Measurements from ENCODE around the gene CACNA2D3.
A peak's percentile ranks its signal among the peaks of the same experiment; 100 is the strongest.
"Not testable (repeated sequence)": the region's sequence is repeated elsewhere in the genome, so short reads cannot be mapped to it uniquely, and the experiment has no call there.

The CACNA2D3 gene

DNA sequence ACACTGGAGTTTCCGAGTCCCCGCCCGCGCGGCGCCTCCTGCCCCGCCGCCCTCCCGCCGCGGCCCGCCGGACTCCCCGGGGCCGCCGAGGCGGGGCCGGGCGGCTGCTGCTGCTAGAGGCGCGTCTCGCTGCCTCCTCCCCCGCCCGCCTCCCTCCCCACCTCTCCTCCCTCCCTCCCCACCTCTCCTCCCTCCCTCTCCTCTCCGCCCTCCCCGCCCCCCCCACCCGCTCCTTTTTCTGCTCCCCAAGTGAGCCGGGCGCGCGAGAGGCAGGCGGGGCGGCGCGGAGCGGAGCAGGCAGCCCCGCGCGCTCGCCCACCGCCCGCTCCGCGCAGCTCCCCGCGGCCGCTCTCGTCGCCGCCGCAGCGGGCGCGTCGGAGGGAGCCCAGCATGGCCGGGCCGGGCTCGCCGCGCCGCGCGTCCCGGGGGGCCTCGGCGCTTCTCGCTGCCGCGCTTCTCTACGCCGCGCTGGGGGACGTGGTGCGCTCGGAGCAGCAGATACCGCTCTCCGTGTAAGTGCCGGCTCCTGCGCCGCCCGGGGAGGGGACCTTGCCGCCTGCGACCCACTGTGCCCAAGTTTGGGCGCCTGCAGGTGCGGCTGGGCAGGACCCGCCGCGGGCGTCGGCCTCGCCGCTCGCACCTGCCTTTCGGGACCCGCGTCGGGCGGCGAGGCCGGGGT lies at the start of gene CACNA2D3:
Gene CACNA2D3 (plus strand): TSS at position 229 of the 679 bp plus-strand sequence.
- peak; percentile 37 for DNase-seq

DNA sequence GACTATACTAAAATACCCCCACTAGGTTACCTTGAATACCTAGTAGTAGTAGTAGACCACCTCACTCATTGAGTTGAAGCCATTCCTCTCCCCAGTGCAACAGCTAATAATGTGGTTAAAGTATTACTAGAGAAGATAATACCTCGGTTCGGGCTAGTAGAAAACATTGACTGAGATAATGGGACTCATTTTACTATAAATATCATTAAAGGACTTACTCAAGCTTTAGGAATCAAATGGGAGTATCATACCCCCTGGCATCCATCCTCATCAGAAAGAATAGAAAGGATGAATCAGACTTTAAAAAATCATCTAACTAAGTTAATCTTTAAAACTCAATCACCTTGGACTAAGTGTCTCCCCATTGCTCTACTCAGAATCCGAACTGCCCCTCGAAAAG lies 49.0 kb upstream of the CACNA2D3 start:
- DNase-seq, result no peak

DNA sequence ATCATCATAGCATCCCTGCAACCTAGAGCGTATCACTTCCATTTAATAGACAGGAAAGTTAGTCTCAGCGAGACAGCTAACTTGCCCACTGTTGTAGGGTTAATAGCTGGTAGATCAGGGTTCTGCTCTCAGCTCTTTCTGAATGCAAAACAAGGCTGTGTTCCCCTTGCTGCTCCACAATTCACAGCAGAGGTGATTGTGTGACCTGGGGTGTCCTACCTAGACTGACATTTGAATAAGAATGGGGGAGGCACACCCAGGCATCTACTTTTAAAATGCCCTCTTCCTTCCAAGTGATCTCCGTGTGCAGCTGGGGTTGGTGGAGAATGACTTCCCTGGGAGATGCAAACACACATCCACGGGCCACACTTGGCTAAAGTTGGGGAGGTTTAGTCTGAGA lies 43.0 kb upstream of the CACNA2D3 start:
- DNase-seq, result no peak

DNA sequence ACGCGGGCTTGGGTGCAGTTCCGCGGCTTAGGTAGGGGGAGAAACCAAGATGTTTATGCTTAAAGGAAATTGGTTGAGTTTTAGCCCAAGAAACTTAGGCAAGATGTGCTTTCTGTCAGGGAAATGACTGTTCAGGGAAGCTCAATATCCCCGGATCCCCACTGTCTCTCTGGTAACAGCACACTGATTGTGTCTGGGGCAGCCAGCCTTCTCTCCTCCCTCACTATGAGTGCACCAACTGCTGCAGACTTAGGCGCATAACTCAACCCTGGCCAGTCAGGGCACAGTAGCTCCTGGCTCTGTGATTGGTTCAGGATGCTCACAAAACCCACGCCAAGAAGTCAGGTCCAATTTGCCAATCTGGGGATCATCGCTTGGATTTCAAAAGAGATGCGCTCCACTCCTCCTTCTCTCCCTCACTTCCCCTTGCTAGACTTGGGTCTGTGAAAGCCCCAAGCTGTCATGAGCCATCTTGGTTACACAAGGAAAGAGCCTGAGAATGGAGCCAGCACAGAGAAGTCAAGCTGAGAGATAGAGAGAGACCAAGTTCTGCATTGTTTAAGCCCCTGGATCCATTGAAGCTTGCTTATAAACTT lies 42.5 kb upstream of the CACNA2D3 start:
- no peak for DNase-seq

DNA sequence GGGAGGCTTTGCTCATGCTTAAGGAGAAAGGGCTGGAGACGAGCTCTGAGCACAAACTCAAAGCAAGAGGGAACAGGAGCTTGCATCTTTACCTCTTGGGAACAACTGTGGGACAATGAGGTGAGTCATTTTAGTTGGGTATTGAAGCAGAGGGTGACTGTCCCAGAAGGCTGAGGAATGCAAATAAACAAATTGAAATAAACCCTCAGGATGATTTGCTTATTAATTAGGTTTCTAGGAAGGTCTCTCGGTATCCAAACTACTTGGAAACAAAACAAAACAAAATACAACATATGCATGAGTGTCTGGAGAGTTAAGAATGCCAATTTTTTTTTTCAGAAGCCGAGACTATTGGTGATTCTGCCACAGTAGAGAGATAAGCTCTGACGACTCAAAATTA lies 38.4 kb upstream of the CACNA2D3 start:
- no peak for DNase-seq

DNA sequence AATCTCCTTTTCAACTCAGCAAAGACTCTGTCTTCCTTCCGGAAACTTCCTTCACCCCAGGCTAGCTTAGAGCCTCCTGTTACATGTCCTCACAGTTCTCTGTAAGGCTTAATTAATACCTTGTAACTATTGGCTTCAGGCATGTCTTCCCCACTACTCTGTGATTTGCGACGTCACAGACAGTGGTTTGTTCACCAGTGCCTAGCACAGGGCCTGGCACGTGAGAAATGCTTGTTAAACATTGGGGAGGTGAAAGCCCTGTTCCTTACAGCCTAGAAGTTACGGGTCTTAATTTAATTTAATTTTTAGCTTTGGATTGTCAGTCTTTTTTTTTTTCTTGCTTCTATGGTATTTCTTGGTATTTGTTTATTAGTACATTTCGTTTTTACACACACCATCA lies 36.4 kb upstream of the CACNA2D3 start:
- no peak for DNase-seq

DNA sequence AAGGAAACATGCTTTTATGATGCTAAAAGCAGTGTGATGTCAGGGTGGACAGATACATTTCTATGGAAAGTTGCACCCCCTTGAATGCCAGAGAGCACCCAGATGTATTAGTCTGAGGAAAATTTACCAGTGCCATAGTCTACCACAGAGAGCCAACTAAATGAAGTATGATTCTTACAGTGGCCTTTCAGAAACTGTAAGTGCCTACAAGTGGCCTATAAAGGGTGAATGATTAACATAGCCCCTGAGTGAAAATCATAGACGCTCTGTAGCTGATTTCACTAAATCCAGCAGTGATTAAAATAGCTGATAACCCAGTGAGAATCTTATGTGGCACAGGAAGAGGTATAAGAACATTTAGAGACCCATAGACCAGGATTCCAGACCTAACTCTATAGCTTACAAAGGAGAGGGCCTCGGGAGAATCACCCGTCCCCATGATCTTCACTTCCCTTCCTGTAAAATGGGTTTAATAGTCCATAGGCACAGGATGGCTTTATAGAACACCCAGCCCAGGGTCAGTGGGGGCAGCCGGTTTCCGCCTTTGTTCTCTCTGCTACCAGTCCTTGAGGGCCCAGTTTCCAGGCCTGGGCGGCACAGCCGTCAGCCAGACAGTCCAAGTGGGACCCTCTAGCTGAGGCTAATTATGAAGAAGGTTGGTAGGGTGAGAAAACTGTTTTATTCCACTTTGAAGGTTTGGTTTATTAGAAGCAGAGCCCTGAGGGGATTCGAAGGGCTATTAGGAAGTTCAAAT lies 35.5 kb upstream of the CACNA2D3 start:
- DNase-seq, result no peak

DNA sequence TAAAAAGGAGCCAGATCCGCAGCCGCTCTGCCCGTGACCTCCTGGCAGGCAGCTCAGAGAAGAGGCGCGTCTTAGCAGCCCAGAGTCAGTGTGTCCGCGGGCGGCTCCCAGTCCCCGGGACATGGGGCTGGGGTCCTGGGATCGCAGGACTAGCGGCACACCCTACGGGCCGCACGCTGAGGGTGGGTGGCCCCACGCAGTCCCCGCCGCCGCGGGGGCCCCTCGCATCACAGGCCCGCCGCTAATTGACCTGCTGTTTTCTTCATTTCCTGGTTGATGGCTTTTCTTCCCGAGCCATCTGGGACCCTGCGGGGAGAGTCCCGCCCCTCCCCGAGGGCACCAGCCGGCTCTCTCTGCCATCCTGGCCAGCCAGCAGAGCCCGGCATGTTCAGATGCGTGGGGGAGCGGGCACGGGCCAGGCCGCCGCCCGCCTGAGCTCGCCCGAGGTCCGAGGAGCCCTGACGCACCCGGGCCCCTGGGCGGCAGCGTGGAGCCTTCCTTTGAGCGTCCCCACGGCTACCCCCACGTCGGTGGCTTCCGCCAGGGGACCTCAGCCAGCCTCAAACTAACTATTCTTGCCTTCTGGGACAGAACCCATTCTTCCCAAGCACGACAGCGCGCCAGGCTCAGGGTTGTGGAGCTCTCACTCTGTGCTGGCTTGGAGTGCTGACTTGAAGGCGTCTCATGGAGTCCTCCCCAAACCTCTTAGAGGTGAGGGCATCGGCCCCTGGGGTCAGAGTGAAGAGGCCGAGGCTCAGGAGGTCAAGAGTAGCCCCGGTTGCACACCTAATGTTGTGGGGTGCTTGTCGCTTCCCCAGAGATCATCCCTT lies 34.6 kb upstream of the CACNA2D3 start:
- no peak for DNase-seq

DNA sequence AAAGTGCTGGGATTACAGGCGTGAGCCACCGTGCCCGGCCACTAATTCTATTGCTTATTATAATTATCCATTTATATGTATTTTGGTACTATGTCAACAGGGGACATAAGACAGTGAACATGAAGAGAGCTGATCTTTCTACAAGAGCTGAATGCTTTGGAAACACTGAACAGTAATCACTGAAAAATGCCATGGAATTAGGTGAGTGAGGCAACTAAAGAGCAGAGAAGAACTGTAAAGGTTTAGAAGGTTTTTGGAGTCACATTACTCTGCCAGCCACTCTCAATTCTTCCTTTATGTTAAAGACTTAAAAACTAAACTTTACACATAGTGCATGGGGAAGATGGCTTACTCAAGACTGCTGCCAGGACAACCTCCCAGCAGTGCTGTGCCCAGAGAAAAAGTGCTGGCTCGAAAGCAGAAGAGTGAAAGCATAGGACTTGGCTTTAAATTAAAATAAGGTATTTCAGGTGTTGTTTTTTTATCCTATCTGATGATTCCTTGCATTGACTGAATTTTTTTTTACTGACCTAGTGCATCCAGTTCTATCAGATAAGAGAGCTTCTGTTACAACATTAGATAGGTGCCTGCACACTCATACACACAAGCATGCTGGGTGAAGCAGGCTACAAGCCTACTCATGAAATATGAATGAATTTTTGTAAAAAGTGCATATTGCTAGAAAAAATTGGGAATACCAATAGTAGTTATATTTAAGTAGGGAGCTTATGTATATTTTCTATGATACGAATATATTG lies 28.7 kb upstream of the CACNA2D3 start:
- no peak for DNase-seq

DNA sequence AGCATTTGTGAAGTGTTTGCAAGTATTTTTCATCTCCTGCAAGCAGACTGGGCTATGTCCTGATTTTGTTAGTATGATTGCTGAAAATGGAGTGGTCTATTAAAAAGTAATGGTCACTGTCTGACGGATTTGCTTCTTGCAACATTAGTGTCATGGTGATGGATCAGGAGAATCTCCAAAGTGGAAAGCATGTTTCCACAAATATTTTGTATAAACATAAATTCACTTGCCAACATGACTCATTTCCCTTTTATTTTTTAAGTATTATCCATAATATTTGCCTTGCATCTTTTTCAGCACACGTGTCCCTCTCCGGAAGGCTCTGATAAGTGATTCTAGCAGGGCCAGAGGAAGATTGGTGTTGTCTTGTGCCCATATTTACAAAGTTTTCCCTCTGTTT lies 27.4 kb upstream of the CACNA2D3 start:
- DNase-seq, result no peak

DNA sequence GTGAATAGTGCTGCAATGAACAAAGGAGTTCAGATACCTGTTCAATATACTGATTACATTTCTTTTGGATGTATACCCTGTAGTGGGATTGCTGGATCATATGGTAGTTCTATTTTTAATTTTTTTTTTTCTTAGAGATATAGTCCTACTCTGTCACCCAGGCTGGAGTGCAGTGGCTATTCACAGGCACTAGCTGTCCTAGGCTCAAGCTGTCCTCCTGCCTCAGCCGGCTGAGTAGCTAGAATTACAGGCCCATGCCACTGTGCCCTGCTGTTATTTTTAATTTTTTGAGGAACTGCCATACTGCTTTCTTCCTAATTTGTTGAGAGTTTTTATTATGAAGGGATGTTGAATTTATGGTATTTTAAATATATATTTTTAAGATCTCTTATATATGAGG lies 23.0 kb upstream of the CACNA2D3 start:
- DNase-seq, result no peak

DNA sequence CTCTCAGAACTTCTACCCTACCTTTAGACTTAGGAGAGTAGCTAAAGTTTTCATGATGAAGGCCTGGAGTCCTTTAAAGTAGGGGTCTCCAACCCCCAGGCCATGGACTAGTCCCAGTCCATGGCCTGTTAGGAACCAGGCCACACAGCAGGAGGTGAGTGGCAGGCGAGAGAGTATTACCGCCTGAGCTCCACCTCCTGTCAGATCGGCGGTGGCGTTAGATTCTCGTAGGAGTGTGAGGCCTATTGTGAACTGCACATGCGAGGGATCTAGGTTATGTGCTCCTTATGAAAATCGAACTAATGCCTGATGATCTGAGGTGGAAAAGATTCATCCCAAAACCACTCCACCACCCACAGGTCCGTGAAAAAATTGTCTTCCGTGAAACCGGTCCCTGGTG lies 18.3 kb upstream of the CACNA2D3 start:
- no peak for DNase-seq

DNA sequence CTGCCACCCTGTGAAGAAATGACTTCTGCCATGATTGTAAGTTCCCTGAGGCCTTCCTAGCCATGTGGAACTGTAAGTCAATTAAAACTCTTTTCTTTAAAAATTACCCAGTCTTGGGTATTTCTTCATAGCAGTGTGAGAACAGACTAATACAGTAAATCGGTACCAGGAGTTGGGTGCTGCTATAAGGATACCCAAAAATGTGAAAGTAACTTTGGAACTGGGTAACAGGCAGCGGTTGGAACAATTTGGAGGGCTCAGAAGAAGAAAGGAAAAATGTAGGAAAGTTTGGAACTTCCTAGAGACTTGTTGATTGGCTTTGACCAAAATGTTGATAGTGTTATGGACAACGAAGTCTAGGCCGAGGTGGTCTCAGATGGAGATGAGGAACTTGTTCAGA lies 6.2 kb upstream of the CACNA2D3 start:
- not testable (repeated sequence) for DNase-seq

DNA sequence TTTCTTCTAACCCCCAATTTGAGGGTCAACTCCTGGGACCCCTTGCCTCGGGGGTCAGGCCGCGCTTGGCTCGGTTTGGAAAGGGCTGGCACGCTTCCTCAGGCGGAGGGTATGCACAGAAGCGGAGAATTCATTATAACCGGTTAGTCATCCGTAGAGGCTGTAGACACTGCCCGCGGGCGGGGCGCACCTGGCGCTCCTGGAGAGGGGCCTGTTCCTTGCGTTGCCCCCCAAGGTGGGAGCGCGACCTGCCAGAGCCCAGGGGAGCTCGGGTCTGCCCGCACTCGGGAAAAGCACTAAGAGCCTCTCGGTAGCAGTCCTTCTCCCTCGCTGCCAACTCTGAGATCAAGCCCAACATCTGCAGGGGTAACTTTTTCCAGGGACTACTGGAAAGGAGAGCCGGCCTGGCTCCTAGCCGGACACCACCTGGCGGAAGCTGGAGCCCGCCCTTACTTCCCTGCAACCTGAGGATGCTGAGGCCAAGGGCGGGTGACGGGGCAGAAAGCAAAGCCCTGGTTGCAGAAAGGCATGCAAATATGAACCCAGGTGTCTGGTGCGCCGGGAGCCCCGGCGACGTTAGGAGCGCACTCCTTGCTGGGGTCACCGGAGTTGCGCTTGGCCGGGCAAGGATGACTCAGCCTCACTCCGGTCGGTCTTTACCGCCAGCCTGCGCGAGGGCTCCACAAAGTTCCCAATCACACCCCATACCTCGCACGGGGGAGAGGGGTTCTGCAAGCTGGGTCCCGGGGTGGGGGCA lies 1.5 kb upstream of the CACNA2D3 start:
- DNase-seq, result no peak

DNA sequence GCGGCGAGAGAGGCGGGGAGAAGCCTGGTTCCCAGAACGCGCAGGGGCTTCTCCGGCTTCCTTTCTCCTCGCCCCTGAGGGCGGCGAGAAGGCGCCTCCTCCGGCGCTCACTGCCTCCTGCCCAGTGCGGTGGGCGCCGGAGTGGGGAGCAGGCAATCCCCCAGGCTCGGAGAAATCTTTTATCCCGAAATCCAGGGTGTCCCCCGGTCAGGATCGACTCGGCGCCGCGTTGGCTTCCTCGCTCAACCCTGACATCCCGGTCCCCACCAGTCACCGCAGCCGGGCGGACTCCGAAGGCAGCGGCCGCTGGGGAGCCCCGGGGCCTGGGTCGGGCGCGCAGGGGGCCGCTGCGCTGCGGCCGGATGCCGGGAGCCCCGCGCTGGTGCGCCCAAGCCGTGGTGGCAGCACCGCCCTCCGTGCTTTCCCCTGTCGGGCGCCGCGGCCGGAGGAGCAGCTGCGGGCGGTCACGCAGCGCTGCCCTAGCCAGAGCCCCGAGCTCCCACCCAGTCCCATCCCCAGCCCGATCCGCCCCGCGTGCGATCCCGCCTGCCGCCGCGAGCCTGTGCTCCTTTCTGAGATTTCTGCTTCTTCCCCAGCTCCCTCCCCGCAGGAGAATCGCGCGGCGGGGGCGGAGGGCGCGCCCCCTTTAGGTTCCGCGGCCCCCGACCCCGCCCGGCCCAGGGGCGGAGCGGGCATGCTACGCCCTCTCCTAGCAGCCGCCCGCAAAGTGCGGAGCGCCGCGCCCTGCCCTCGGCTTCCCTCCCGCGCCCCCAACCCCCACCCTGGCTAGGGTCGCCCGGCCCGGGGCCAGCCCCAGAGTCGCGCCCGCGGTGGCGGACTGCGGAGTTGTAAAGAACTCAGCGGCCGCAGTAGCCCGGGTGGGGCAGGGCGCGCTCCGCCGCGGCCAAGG lies 683 bp upstream of the CACNA2D3 start:
- no peak for DNase-seq

DNA sequence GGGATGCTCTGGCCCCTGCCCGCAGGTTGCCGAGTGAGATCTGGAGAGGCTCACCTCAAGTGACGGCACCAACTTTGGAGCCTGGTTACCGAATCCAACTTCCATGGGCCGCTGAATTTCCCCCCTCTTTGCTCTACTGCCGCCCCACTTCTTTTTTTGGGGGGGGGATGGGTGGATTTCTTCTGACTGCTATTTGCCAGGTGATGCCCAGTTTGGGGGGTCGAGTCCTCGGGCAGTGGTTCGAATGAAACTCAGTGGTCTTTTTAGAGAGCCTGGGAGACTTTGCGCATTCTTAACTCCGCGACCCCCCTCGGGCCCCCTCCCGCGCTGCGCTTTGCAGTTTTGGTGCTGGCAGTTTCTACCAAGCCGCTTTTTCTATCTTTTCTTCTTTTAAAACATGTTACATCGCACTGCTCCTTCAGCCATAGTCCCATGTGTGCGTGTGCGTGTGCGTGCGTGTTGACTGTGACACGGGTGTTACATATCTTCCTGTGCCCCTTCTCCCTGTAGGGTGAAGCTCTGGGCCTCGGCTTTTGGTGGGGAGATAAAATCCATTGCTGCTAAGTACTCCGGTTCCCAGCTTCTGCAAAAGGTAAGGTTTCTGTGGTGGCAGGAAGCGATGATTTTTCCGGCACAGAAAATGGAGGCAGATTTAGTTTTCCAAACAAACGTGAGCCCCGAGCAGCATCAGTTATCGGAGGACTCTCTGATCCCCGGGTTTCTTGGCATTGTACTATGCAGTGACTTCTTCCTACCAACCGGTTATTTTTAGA lies 837 bp downstream of the CACNA2D3 start:
- DNase-seq, result no peak

DNA sequence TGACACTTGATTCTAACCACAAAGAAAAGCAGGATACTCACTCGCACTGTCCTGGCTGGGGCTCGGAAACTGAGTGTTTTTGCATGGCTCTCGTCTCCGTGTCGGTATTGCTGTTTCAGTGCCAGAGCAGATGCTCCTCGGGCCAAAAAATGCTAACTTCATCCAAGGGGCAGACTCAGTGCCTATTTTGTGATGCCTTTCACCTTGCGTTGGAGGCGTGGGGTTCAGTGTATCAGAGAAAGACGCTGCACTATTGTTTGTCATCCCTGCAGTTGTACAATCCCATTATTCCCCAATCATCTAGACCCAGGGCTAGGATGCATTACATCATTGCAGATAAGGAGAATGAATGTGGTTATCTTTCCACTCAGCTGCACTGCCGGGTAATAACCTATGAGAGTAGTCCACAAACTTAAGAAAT lies 1.4 kb downstream of the CACNA2D3 start:
- no peak for DNase-seq

DNA sequence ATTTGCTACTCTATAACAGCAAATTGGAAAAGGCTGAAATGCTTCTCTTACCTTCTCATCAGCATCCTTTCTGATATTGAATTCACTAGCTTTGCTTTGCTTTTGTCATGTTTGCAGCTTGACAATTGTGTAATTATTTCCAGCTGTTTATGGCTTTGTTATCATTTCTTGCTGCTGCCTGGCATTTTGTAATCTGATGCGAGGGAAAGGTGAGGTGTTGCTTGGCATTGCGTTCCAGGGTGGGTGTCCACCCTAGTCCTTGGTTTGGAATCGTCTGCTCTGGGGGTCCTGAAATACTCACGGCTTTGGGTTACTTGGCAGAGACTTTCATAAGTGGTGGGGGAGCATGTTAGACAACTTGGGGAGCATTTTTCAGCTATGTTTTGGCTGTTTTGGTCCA lies 2.9 kb downstream of the CACNA2D3 start:
- no peak for DNase-seq

DNA sequence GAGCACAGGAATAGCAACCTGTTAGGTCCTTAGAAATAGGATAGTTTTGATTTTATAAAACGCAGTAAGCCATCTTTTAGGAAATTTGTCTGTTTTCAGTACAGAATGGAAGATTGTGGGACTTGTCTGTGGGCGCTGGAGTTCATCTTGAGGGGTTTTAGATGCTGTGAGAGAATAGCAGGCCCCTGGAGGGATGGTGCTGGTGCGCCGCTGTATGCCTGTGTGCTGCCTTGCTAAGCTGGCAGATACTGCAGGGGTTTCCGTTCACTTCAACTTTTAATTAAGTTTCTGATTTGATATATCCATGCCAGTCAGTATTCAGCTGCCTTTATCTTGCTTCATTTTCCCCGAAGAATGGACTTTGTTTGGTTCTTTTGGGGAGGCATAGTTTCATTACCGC lies 4.2 kb downstream of the CACNA2D3 start:
- DNase-seq, result no peak

DNA sequence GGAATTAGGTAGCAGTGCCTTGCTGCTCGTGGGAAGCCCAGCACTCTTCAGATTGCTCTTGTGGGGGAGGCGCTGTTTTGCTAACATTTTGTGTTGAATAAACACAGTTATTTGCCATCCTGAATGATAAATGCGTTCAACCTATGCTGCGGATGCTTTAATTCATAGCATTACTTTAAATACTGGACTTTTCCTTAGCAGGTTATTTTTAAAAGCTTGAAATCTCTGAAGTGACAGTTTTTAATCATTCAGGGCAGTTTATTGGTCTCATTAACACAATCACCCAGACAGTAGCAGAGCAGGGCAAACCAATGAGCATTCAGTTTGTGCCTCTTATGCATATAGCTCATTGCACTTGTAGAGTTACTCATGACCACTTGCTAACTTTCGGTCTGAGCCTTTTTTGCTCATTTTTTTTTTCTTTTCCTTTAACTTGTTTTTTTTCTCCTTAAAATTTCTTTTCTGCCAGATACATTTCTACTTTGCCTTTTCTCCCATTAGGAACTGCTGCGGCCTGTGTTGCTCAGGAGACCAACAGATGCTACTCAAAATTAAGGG lies 5.2 kb downstream of the CACNA2D3 start:
- DNase-seq, result no peak
